ENCODE results near the gene TEX264.

DNA sequence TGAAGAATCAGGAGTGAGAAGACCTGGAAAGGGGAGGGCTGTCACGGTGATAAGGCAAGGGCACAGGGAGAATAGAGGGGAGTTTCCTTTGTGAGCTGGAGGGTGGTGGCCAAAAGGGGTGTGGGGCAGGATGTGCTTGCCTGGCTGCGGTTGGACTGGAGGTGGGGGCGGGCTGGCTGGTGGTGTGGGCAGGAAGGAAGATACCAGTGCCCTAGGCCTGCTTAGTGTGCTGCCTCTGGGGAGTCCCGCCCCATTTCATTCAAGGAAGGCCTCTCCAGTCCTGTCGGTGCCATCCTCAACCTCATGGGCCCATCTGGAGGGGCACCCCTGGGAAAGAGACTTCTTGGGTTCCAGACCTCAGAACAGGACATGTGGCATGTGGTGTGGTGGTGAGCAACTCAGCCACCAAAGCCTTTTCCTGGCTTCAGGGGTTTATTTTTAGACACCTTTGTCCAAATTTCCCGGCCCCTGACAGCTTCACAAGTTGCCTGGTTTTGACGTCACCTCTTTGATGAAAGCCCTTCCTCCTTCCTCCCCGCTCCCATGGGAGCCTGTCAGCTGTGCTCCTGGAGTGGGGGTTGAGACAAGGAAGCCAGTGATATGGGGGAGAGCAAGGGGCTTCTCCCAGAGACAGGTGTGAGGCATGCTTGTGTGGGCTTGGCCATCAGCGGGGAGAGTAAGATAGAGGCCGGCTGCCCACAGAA, 15.6 kb downstream of the TEX264 start:
- TF ChIP-seq POLR2AphosphoS5 (IDR thresholded peaks at IDR 0.05; ENCODE audit: borderline replicate concordance, low read depth, low read length): no peak
- TF ChIP-seq EZH2 (IDR thresholded peaks at IDR 0.05): no peak

Measured in SK-N-MC (cell line).